ENCODE results near the gene GALNT12. TPM values are rescaled to one million over a fixed set of nuclear protein-coding genes. Genes with fewer than 3 reads are reported as not detected.
A peak's percentile ranks its signal among the peaks of the same experiment; 100 is the strongest.

Gene GALNT12
- total RNA-seq, 1 donor from 2014 or later: 10.2 TPM

GRCh38 chr9:98896632-98897031, 89.2 kb downstream of the GALNT12 start:
- Histone ChIP-seq H3K4me3 (ENCODE audit: low read depth, low read length) (no peak overlapping the region), H3K27me3 (ENCODE audit: control insufficient read depth, insufficient read depth, low read length) (no peaks in the 10 kb centered on the region), H3K36me3 (ENCODE audit: control insufficient read depth, insufficient read depth, low read length) (no peaks in the 10 kb centered on the region)
- TF ChIP-seq CTCF (IDR thresholded peaks at IDR 0.05; ENCODE audit: insufficient read depth, low read length, poor library complexity, severe bottlenecking): no peak
- DNase-seq (ENCODE audit: low read depth): no peak

- Histone ChIP-seq H3K36me3 (ENCODE audit: control insufficient read depth, insufficient read depth, low read length) (no peaks in the 10 kb centered on the region), H3K27me3 (ENCODE audit: control insufficient read depth, insufficient read depth, low read length) (no peaks in the 10 kb centered on the region), H3K4me3 (ENCODE audit: low read depth, low read length) (no peak overlapping the region)
- no peak for TF ChIP-seq CTCF (IDR thresholded peaks at IDR 0.05; ENCODE audit: insufficient read depth, low read length, poor library complexity, severe bottlenecking)
- DNase-seq (ENCODE audit: low read depth): no peak
Observed at GRCh38 chr9:98897745-98898144, 90.3 kb downstream of the GALNT12 start.

- DNase-seq (ENCODE audit: low read depth): peak; percentile 51
- Histone ChIP-seq H3K36me3 (ENCODE audit: control insufficient read depth, insufficient read depth, low read length) (no peaks in the 10 kb centered on the region), H3K27me3 (ENCODE audit: control insufficient read depth, insufficient read depth, low read length) (no peaks in the 10 kb centered on the region), H3K4me3 (ENCODE audit: low read depth, low read length) (no peak overlapping the region)
- no peak for TF ChIP-seq CTCF (IDR thresholded peaks at IDR 0.05; ENCODE audit: insufficient read depth, low read length, poor library complexity, severe bottlenecking)
Observed at GRCh38 chr9:98899408-98900056, 92.1 kb downstream of the GALNT12 start.

Other genes with a start within 250 kb of the GALNT12 start
- gene GABBR2, start 98.7 kb upstream of the GALNT12 start, total RNA-seq: 9.7 and 10.8 TPM in 2 replicates
- gene ANKS6, start 11.1 kb upstream of the GALNT12 start, total RNA-seq: 25.7 and 25.8 TPM in 2 replicates
- 11.6 and 11.8 TPM in 2 replicates for gene COL15A1, start 136.2 kb downstream of the GALNT12 start, total RNA-seq